Measurements from ENCODE around the gene TMEM255B.

DNA sequence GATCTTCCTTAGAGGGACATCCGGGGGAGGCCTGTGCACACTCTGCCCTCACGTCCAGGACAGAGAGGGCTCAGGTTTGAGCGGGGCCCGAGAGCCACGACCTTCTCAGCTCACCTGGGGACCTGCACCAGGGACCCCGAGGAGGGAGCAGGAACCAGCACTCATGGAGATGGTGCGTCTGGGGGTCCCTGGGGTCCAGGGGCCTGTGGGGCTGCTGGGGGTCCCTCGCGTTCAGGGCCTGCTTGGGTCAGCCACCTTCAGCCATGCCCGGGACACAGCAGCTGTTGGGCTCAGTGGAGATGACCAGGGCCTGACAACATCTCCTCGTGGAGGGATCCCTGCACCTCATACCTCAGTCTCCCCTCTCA lies 47.1 kb downstream of the TMEM255B start:
- TF ChIP-seq, protein P1, sequence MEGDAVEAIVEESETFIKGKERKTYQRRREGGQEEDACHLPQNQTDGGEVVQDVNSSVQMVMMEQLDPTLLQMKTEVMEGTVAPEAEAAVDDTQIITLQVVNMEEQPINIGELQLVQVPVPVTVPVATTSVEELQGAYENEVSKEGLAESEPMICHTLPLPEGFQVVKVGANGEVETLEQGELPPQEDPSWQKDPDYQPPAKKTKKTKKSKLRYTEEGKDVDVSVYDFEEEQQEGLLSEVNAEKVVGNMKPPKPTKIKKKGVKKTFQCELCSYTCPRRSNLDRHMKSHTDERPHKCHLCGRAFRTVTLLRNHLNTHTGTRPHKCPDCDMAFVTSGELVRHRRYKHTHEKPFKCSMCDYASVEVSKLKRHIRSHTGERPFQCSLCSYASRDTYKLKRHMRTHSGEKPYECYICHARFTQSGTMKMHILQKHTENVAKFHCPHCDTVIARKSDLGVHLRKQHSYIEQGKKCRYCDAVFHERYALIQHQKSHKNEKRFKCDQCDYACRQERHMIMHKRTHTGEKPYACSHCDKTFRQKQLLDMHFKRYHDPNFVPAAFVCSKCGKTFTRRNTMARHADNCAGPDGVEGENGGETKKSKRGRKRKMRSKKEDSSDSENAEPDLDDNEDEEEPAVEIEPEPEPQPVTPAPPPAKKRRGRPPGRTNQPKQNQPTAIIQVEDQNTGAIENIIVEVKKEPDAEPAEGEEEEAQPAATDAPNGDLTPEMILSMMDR (IDR thresholded peaks at IDR 0.05): no peak
- TF ChIP-seq EZH2phosphoT487 (IDR thresholded peaks at IDR 0.05): no peak
- TF ChIP-seq EZH2 (IDR thresholded peaks at IDR 0.05): no peak

Data from neural progenitor cell (in vitro differentiated cells).